IMR-90 (cell line): ENCODE data around the gene AGPS. TPM values are rescaled to one million over a fixed set of nuclear protein-coding genes. Genes with fewer than 3 reads are reported as not detected.

Experiments
- microRNA-seq, 2 experiments: library from miRNA; stranded (forward) in 1 of 2; unstranded in 1 of 2; fragments of 10-50 nt in 1 of 2; fragments of <30 nt in 1 of 2; gene quantifications in 1 of 2; microRNA quantifications in 1 of 2; one replicate each; pipeline versions ENCODE3 to v1.1.0; 2013 to 2020; ENCODE audit not compliant: insufficient read depth in 1 of 2, insufficient read length in 1 of 2, unreplicated experiment in 1 of 2
- polyA plus RNA-seq, 3 experiments: library from polyadenylated mRNA; depleted of rRNA; stranded (reverse); fragments of >200 nt; gene quantifications; 2 replicates each; pipeline ENCODE4 v1.2.3, GENCODE V29; 2012; ENCODE audit warnings: low replicate concordance in 1 of 3
- small RNA-seq, 5 experiments: library from RNA; depleted of rRNA; stranded (forward); fragments of <200 nt; gene quantifications; one replicate each; pipeline ENCODE3, GENCODE V24; 2012
- total RNA-seq: library from RNA; depleted of rRNA; stranded (reverse); fragments of >200 nt; gene quantifications from 2 replicates; pipeline ENCODE4 v1.2.3, GENCODE V29; 2012; rRNA removed

Gene AGPS
- total and polyA plus RNA-seq, 2 of the 4 experiments (the other 2 are of a cell fraction): 6.6 to 18.6 TPM

Small RNA genes lying within 50 kb of the gene (microRNA-seq; reads per million reads assigned to microRNA genes)
- gene RF01210 (ENCODE audit: insufficient read depth, insufficient read length): not detected

Small RNA genes lying within 50 kb of the gene (small RNA-seq; reads per million reads assigned to genes)
- 0 reads per million in 5 experiments for gene RF01210

Other genes starting within 250 kb of the AGPS start
- 18.6 and 35.6 TPM in 2 replicates for gene HNRNPA3, start 180.0 kb upstream of the AGPS start, total RNA-seq
- 111 and 119 TPM in 2 replicates for gene HNRNPA3, start 180.0 kb upstream of the AGPS start, polyA plus RNA-seq (2012; rRNA removed)
- 72.8 and 83.5 TPM in 2 replicates for gene NFE2L2, start 128.0 kb upstream of the AGPS start, total RNA-seq
- 64.7 and 72.7 TPM in 2 replicates for gene NFE2L2, start 128.0 kb upstream of the AGPS start, polyA plus RNA-seq (2012; rRNA removed)